Measurements from ENCODE around the gene POLR3H. TPM values are rescaled to one million over a fixed set of nuclear protein-coding genes. Genes with fewer than 3 reads are reported as not detected.

Gene POLR3H
- total RNA-seq, 1 donor from 2014 or later: 15.8 TPM

DNA sequence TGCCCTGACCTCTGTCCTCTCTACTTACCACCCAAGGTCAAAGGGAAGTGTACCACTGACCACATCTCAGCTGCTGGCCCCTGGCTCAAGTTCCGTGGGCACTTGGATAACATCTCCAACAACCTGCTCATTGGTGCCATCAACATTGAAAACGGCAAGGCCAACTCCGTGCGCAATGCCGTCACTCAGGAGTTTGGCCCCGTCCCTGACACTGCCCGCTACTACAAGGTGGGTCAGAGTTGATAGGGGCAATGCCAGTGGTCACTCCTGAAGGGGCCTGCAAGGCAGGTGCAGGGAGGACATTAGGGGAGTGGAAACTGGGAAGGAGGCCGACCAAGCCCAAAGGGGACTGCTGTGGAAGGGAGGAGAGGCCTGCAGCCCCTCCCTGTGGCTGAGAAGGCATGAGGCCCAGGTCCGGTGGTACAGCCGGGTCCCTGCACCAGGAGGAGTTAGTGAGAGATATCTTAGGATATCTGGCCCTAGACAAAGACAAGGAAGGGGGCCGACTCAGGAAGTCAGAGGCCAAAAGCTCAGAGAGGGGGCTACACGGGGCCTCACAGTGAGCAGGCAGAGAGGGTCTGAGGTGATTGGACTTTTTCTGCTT, 17.9 kb downstream of the POLR3H start:
- intact Hi-C loops (cut with micrococcal nuclease): no loop called here
- Histone ChIP-seq H3K4me3 (no peak overlapping the region), H3K27ac (replicated peaks) (peak overlapping the region; percentile 92), H3K27me3 (ENCODE audit: low read depth) (no peaks in the 10 kb centered on the region), H3K9me3 (replicated peaks) (no peaks in the 10 kb centered on the region), H3K4me1 (peaks cover 69% of the 10 kb centered on the region), H3K36me3 (peaks cover 74% of the 10 kb centered on the region)
- no peak for DNase-seq
- no peak for TF ChIP-seq CTCF (IDR thresholded peaks at IDR 0.05; ENCODE audit: borderline replicate concordance)

- intact Hi-C loops (cut with micrococcal nuclease): no loop called here
- no peak overlapping the region for H3K4me3 ChIP-seq
- H3K27me3 ChIP-seq (ENCODE audit: low read depth): no peaks in the 10 kb centered on the region
- no peak for TF ChIP-seq CTCF (IDR thresholded peaks at IDR 0.05; ENCODE audit: borderline replicate concordance)
- no peaks in the 10 kb centered on the region for H3K9me3 ChIP-seq (replicated peaks)
- DNase-seq: no peak
- peaks cover 69% of the 10 kb centered on the region for H3K4me1 ChIP-seq
- H3K36me3 ChIP-seq: peaks cover 67% of the 10 kb centered on the region
- peak overlapping the region; percentile 92 for H3K27ac ChIP-seq (replicated peaks)
Measured at GRCh38 chr22:41525450-41526225, 18.6 kb downstream of the POLR3H start.

DNA sequence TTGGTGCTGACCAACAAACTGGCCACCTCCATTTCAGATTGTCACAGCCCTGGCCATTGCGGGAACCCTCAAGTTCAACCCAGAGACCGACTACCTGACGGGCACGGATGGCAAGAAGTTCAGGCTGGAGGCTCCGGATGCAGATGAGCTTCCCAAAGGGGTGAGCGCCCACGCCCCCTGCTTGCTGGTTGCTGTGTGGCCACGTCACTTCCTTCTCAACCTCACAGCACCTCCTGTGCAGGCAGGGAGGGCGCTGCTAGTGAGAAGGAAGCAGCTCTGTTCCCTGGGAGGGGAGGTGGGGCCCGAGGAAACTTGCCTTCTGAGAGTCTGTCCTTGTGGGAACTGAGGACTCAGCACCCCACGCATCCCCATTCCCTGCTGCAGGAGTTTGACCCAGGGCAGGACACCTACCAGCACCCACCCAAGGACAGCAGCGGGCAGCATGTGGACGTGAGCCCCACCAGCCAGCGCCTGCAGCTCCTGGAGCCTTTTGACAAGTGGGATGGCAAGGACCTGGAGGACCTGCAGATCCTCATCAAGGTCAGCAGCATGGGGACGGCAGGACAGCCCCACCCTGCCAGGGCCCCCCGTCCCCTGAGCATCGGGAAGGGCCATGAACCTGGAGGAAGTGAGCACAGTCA, 19.3 kb downstream of the POLR3H start:
- peaks cover 66% of the 10 kb centered on the region for H3K36me3 ChIP-seq
- no peak for DNase-seq
- TF ChIP-seq CTCF (IDR thresholded peaks at IDR 0.05; ENCODE audit: borderline replicate concordance): no peak
- no peaks in the 10 kb centered on the region for H3K9me3 ChIP-seq (replicated peaks)
- intact Hi-C loops (cut with micrococcal nuclease): no loop called here
- no peaks in the 10 kb centered on the region for H3K27me3 ChIP-seq (ENCODE audit: low read depth)
- H3K27ac ChIP-seq (replicated peaks): peak overlapping the region; percentile 92
- peaks cover 75% of the 10 kb centered on the region for H3K4me1 ChIP-seq
- peak overlapping the region; percentile 17 for H3K4me3 ChIP-seq

GRCh38 chr22:41524251-41524661, 20.0 kb downstream of the POLR3H start:
- Histone ChIP-seq H3K36me3 (peaks cover 67% of the 10 kb centered on the region), H3K27ac (replicated peaks) (peak overlapping the region; percentile 92), H3K27me3 (ENCODE audit: low read depth) (no peaks in the 10 kb centered on the region), H3K4me3 (peak overlapping the region; percentile 17), H3K4me1 (peaks cover 76% of the 10 kb centered on the region), H3K9me3 (replicated peaks) (no peaks in the 10 kb centered on the region)
- intact Hi-C loops (cut with micrococcal nuclease): no loop called here
- TF ChIP-seq CTCF (IDR thresholded peaks at IDR 0.05; ENCODE audit: borderline replicate concordance): no peak
- DNase-seq: peak; percentile 71

- Histone ChIP-seq H3K27me3 (ENCODE audit: low read depth) (no peaks in the 10 kb centered on the region), H3K4me3 (no peak overlapping the region), H3K36me3 (peaks cover 67% of the 10 kb centered on the region), H3K9me3 (replicated peaks) (no peaks in the 10 kb centered on the region), H3K4me1 (peaks cover 76% of the 10 kb centered on the region), H3K27ac (replicated peaks) (peak overlapping the region; percentile 92)
- intact Hi-C loops (cut with micrococcal nuclease): no loop called here
- DNase-seq: peak; percentile 55
- no peak for TF ChIP-seq CTCF (IDR thresholded peaks at IDR 0.05; ENCODE audit: borderline replicate concordance)
Measured at GRCh38 chr22:41523464-41524221, 20.6 kb downstream of the POLR3H start.

All from left ventricle myocardium inferior (tissue), 1 donor.